ENCODE results near the gene SHISA9. TPM values are rescaled to one million over a fixed set of nuclear protein-coding genes. Genes with fewer than 3 reads are reported as not detected.

The SHISA9 gene
- total and polyA plus RNA-seq, 8 donors, result 0.03 to 0.21 (median 0.10) TPM; not detected in 2

DNA sequence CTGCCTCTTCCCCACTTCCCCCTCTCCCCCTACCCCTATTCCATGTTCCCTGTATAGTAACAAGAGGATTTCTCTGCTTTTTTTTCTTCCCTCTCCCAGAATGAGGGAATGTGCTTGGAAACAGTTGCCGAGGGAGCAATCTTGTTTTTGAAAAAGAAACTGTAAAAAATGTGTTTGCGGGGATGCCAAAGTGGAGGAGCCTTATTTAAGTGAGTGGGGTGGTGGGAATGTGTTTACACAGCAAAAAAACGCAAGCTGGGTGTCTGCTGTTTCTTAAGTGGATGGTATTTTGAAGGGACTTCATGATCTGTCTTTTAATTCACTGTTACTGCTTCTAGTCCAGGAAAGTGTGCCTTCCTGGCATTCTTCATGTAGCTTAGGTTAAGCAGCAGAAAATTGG lies 254.4 kb downstream of the SHISA9 start:
- ATAC-seq, result no peak
- TF ChIP-seq, protein P1, sequence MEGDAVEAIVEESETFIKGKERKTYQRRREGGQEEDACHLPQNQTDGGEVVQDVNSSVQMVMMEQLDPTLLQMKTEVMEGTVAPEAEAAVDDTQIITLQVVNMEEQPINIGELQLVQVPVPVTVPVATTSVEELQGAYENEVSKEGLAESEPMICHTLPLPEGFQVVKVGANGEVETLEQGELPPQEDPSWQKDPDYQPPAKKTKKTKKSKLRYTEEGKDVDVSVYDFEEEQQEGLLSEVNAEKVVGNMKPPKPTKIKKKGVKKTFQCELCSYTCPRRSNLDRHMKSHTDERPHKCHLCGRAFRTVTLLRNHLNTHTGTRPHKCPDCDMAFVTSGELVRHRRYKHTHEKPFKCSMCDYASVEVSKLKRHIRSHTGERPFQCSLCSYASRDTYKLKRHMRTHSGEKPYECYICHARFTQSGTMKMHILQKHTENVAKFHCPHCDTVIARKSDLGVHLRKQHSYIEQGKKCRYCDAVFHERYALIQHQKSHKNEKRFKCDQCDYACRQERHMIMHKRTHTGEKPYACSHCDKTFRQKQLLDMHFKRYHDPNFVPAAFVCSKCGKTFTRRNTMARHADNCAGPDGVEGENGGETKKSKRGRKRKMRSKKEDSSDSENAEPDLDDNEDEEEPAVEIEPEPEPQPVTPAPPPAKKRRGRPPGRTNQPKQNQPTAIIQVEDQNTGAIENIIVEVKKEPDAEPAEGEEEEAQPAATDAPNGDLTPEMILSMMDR (IDR thresholded peaks at IDR 0.05), result no peak
- Histone ChIP-seq H3K27me3 (no peaks in the 10 kb centered on the region), H3K27ac (no peak overlapping the region), H3K9me3 (peaks cover 0 to 2% of the 10 kb centered on the region in 2 donors), H3K4me1 (no peaks in the 10 kb centered on the region), H3K4me3 (no peak overlapping the region), H3K36me3 (no peaks in the 10 kb centered on the region)
- intact Hi-C loops (cut with DNase I), result no loop called here
- no peak for DNase-seq

- Histone ChIP-seq H3K27ac (no peak overlapping the region), H3K4me1 (no peaks in the 10 kb centered on the region), H3K36me3 (no peaks in the 10 kb centered on the region), H3K9me3 (peaks cover 0 to 2% of the 10 kb centered on the region in 2 donors), H3K4me3 (no peak overlapping the region), H3K27me3 (no peaks in the 10 kb centered on the region)
- TF ChIP-seq, protein P1 (IDR thresholded peaks at IDR 0.05), result no peak
- DNase-seq (no peak), ATAC-seq (no peak)
- intact Hi-C loops (cut with DNase I), result no loop called here
Measured at GRCh38 chr16:13157082-13157481, 255.7 kb downstream of the SHISA9 start.

DNA sequence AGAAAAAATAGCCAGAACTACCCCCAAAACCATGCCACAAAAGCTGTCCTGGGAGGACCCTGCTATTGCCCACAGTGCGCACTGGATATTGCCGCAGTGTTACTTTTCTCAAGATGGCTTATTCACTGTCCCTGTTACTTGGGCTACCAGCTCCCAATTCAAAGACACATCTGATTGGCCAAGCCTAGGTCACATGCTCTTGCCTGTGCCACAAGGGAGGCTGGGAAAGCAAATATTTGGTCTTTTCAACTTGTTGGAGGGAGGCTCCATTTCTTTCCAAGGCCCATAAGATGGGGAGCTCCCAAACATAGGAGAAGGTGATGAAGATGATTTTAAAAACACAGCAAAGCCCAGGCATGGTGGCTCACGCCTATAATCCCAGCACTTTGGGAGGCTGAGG lies 257.0 kb downstream of the SHISA9 start:
- no peak overlapping the region for H3K27ac ChIP-seq
- no peak for ATAC-seq
- no peak overlapping the region for H3K4me3 ChIP-seq
- intact Hi-C loops (cut with DNase I), result no loop called here
- H3K9me3 ChIP-seq, result peaks cover 0 to 3% of the 10 kb centered on the region in 2 donors
- TF ChIP-seq, protein P1 (IDR thresholded peaks at IDR 0.05), result no peak
- no peak for DNase-seq
- no peaks in the 10 kb centered on the region for H3K36me3 ChIP-seq
- no peaks in the 10 kb centered on the region for H3K4me1 ChIP-seq
- no peaks in the 10 kb centered on the region for H3K27me3 ChIP-seq

- Histone ChIP-seq H3K9me3 (peaks cover 0 to 12% of the 10 kb centered on the region in 2 donors), H3K27me3 (no peaks in the 10 kb centered on the region), H3K4me1 (no peaks in the 10 kb centered on the region), H3K27ac (no peak overlapping the region), H3K4me3 (no peak overlapping the region), H3K36me3 (no peaks in the 10 kb centered on the region)
- TF ChIP-seq, protein P1 (IDR thresholded peaks at IDR 0.05), result no peak
- intact Hi-C loops (cut with DNase I), result no loop called here
- DNase-seq (no peak), ATAC-seq (no peak)
Measured at GRCh38 chr16:13165024-13165423, 263.6 kb downstream of the SHISA9 start.

- Histone ChIP-seq H3K27ac (no peak overlapping the region), H3K9me3 (peaks cover 0 to 11% of the 10 kb centered on the region in 2 donors), H3K36me3 (no peaks in the 10 kb centered on the region), H3K4me3 (no peak overlapping the region), H3K4me1 (no peaks in the 10 kb centered on the region), H3K27me3 (no peaks in the 10 kb centered on the region)
- no peak for DNase-seq
- intact Hi-C loops (cut with DNase I), result no loop called here
- no peak for ATAC-seq
- TF ChIP-seq, protein P1 (IDR thresholded peaks at IDR 0.05), result no peak
Measured at GRCh38 chr16:13168091-13168572, 266.7 kb downstream of the SHISA9 start.

Measured in left lung (tissue), 10 donors.